ENCODE data around the gene LYPD6.

Gene LYPD6

GRCh38 chr2:149375801-149376361 lies 45.5 kb downstream of the LYPD6 start (continued):
- TF ChIP-seq GLIS3 (CRISPR knock-in tag; IDR thresholded peaks at IDR 0.05), result 0 out of 2 replicates have a peak, but pooled peaks have one; percentile 45
- TF ChIP-seq, protein P1, sequence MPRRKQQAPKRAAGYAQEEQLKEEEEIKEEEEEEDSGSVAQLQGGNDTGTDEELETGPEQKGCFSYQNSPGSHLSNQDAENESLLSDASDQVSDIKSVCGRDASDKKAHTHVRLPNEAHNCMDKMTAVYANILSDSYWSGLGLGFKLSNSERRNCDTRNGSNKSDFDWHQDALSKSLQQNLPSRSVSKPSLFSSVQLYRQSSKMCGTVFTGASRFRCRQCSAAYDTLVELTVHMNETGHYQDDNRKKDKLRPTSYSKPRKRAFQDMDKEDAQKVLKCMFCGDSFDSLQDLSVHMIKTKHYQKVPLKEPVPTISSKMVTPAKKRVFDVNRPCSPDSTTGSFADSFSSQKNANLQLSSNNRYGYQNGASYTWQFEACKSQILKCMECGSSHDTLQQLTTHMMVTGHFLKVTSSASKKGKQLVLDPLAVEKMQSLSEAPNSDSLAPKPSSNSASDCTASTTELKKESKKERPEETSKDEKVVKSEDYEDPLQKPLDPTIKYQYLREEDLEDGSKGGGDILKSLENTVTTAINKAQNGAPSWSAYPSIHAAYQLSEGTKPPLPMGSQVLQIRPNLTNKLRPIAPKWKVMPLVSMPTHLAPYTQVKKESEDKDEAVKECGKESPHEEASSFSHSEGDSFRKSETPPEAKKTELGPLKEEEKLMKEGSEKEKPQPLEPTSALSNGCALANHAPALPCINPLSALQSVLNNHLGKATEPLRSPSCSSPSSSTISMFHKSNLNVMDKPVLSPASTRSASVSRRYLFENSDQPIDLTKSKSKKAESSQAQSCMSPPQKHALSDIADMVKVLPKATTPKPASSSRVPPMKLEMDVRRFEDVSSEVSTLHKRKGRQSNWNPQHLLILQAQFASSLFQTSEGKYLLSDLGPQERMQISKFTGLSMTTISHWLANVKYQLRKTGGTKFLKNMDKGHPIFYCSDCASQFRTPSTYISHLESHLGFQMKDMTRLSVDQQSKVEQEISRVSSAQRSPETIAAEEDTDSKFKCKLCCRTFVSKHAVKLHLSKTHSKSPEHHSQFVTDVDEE (CRISPR knock-in tag; IDR thresholded peaks at IDR 0.05), result peak; percentile 79; the same call in 1 of the 2 replicates
- no peak for TF ChIP-seq OSR1 (CRISPR knock-in tag; IDR thresholded peaks at IDR 0.05)
- TF ChIP-seq RARB (CRISPR knock-in tag; IDR thresholded peaks at IDR 0.05), result no peak
- TF ChIP-seq ZNF8 (CRISPR knock-in tag; IDR thresholded peaks at IDR 0.05), result no peak
- TF ChIP-seq PATZ1 (CRISPR knock-in tag; IDR thresholded peaks at IDR 0.05; ENCODE audit: borderline replicate concordance), result peak; percentile 64; the same call in 1 of the 2 replicates
- no peak for TF ChIP-seq ZC3H10 (CRISPR knock-in tag; IDR thresholded peaks at IDR 0.05)
- TF ChIP-seq ZNF70 (CRISPR knock-in tag; IDR thresholded peaks at IDR 0.05), result no peak
- TF ChIP-seq SNAI2 (CRISPR knock-in tag; IDR thresholded peaks at IDR 0.05), result no peak
- TF ChIP-seq TOX (CRISPR knock-in tag; IDR thresholded peaks at IDR 0.05; ENCODE audit: borderline replicate concordance), result no peak

DNA sequence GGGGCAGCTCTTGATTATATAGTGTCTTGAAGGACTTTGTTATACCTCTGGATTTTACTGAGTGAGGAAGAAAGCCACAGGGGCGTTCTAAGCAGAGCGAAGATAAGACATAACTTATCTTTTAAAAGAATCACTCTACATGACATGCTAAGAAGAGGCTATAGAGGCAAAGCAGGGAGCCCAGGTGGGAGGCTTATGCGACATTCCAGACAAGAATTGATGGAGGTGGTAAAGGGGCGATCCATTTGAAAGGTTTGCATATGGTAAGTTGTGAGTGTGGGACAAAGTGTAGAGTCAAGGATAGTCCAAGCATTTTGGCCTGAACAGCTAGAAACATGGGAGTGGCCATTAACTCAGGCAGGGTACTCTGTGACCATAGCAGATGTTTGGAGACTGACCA lies 49.8 kb downstream of the LYPD6 start:
- no peak for ATAC-seq
- no peak for TF ChIP-seq ZC3H10 (CRISPR knock-in tag; IDR thresholded peaks at IDR 0.05)
- TF ChIP-seq ZFP30 (CRISPR knock-in tag; IDR thresholded peaks at IDR 0.05), result no peak
- TF ChIP-seq GLIS3 (CRISPR knock-in tag; IDR thresholded peaks at IDR 0.05), result no peak
- TF ChIP-seq POU6F1 (CRISPR knock-in tag; IDR thresholded peaks at IDR 0.05; ENCODE audit: borderline replicate concordance, low read depth), result no peak
- TF ChIP-seq RARB (CRISPR knock-in tag; IDR thresholded peaks at IDR 0.05), result no peak
- TF ChIP-seq, protein P1 (CRISPR knock-in tag; IDR thresholded peaks at IDR 0.05), result no peak
- TF ChIP-seq CSRNP3 (CRISPR knock-in tag; IDR thresholded peaks at IDR 0.05), result no peak
- no peak for TF ChIP-seq CSDC2 (CRISPR knock-in tag; IDR thresholded peaks at IDR 0.05)
- no peak for TF ChIP-seq ESRRG (CRISPR knock-in tag; IDR thresholded peaks at IDR 0.05)
- TF ChIP-seq TCF4 (CRISPR knock-in tag; IDR thresholded peaks at IDR 0.05; ENCODE audit: borderline replicate concordance), result no peak

- peak; percentile 91 for ATAC-seq
- TF ChIP-seq, protein P2, sequence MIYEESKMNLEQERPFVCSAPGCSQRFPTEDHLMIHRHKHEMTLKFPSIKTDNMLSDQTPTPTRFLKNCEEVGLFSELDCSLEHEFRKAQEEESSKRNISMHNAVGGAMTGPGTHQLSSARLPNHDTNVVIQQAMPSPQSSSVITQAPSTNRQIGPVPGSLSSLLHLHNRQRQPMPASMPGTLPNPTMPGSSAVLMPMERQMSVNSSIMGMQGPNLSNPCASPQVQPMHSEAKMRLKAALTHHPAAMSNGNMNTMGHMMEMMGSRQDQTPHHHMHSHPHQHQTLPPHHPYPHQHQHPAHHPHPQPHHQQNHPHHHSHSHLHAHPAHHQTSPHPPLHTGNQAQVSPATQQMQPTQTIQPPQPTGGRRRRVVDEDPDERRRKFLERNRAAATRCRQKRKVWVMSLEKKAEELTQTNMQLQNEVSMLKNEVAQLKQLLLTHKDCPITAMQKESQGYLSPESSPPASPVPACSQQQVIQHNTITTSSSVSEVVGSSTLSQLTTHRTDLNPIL (CRISPR knock-in tag; IDR thresholded peaks at IDR 0.05; ENCODE audit: low read depth), result no peak
- no peak for TF ChIP-seq PATZ1 (CRISPR knock-in tag; IDR thresholded peaks at IDR 0.05; ENCODE audit: borderline replicate concordance)
- TF ChIP-seq ESRRG (CRISPR knock-in tag; IDR thresholded peaks at IDR 0.05), result no peak
- TF ChIP-seq ISL1 (CRISPR knock-in tag; IDR thresholded peaks at IDR 0.05), result no peak
- no peak for TF ChIP-seq RARB (CRISPR knock-in tag; IDR thresholded peaks at IDR 0.05)
- 0 out of 2 replicates have a peak, but pooled peaks have one; percentile 58 for TF ChIP-seq TCF4 (CRISPR knock-in tag; IDR thresholded peaks at IDR 0.05; ENCODE audit: borderline replicate concordance)
- no peak for TF ChIP-seq ZFP30 (CRISPR knock-in tag; IDR thresholded peaks at IDR 0.05)
- no peak for TF ChIP-seq CSDC2 (CRISPR knock-in tag; IDR thresholded peaks at IDR 0.05)
- no peak for TF ChIP-seq PPARA (CRISPR knock-in tag; IDR thresholded peaks at IDR 0.05; ENCODE audit: borderline replicate concordance)
- TF ChIP-seq ZNF70 (CRISPR knock-in tag; IDR thresholded peaks at IDR 0.05), result peak; percentile 65
Observed at GRCh38 chr2:149383340-149383739, 53.0 kb downstream of the LYPD6 start.

Data from SK-N-SH treated with all-trans-retinoic acid at 6 μM for 48 hours (cell line).